Dermis blood vessel endothelial cell (primary cell): ENCODE results near the gene DOCK3. TPM values are rescaled to one million over a fixed set of nuclear protein-coding genes. Genes with fewer than 3 reads are reported as not detected.

Experiments
- DNase-seq: peaks from one replicate; pipeline ENCODE4 v3.0.0; 2010
- total RNA-seq: library from RNA; depleted of rRNA; stranded (reverse); fragments of >200 nt; gene quantifications from 2 replicates; pipeline ENCODE4 v1.2.3, GENCODE V29; 2014

Gene DOCK3
- total RNA-seq, 1 donor from 2014 or later: not detected

GRCh38 chr3:51391566-51392354, 717.0 kb downstream of the DOCK3 start:
- DNase-seq: peak; percentile 63

- no peak for DNase-seq
These were observed 717.8 kb downstream of the DOCK3 start for GRCh38 chr3:51392355-51393133.

DNA sequence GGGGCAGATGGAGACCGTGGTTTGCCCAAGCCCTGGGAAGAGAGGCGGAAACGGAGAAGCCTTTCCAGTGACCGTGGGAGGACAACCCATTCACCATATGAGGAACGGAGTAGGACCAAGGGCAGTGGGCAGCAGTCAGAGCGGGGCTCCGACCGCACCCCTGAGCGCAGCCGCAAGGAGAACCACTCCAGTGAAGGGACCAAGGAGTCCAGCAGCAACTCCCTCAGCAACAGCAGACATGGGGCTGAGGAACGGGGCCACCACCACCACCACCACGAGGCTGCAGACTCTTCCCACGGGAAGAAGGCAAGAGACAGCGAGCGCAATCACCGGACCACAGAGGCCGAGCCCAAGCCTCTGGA, 718.4 kb downstream of the DOCK3 start:
- no peak for DNase-seq

DNA sequence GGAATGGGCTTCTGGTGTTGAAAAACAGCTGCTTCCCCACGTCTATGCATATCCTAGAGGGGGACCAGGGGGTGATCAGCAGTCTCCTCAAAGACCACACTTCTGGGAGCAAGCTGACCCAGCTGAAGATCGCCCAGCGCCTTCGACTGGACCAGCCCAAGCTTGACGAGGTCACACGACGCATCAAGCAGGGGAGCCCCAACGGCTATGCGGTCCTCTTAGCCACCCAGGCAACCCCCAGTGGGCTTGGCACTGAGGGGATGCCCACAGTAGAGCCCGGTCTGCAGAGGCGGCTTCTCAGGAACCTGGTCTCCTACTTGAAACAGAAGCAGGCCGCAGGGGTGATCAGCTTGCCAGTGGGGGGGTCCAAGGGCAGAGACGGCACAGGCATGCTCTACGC, 718.8 kb downstream of the DOCK3 start:
- no peak for DNase-seq

- DNase-seq: no peak
These were observed 719.8 kb downstream of the DOCK3 start for GRCh38 chr3:51394541-51394940.

DNA sequence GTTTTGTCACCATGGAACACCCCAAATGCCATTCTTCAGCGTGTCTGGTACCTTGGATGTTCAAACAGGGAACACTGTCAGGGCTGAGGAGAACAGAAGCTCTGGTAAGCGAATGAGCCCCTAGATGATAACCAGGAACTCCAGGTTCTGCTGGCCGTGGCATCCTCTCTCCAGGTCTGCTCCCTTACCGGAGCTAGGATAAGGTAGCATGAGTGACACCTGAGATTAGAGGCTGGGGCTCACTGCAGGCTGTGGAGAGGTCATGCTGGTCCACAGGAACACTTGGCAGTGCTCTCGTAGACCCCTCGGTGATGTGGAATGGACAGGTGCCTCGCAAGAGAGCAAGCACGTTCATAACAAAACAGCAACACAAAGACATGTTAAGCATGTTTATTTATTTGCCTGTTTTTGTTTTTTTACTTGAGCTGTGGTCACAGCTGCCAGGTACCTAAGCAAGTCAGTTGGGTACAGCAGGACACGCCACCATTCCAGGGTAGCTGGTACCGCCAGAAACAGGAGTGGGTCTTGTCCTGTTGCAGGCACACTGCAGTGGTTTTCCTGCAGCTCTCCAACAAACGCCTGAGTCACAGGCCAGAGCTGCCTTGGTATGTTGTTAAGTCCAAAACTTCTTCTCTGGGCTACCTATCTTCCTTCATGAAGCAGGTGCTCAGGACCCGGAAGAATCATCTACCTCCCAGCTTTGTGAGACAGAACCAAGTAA, 720.9 kb downstream of the DOCK3 start:
- DNase-seq: peak; percentile 28

DNA sequence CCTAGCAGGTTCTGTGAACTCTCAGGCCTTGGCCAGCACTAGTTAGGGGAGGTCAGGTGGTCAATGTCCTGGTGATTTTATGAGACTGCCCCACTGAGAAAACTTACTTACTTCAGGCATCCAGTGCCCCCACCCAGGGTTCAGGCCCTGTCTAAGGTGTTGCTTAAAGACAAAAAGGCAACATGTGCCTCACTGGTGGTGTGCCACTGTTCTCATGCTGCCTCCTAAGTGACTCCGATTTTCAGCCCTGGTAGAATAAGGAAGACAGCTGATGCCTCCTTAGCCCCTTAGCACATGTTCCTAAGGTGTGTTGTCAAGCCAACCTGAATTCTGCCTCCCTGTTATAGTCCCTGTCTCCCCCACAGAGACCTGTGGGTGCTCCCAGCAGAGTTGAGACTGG, 721.7 kb downstream of the DOCK3 start:
- DNase-seq: no peak

DNA sequence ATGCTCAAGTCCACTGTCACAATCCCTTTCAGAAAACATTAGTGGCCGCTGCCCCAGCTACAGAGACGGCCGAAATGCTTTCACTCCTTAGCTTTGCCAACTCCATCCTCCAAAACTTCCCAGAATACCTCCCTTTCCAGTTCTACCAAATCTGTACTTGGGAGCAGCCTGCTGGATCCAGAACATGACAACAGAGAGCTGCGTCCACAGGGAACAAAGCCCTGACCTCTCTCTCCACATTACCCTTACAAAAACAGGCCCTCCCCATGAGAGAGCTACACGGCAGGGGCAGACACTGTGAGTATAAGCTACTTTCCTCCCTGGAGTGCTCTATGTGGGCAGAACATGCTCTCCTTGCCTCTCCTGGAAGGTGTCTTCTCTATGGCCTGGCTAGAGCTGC, 722.7 kb downstream of the DOCK3 start:
- no peak for DNase-seq

DNA sequence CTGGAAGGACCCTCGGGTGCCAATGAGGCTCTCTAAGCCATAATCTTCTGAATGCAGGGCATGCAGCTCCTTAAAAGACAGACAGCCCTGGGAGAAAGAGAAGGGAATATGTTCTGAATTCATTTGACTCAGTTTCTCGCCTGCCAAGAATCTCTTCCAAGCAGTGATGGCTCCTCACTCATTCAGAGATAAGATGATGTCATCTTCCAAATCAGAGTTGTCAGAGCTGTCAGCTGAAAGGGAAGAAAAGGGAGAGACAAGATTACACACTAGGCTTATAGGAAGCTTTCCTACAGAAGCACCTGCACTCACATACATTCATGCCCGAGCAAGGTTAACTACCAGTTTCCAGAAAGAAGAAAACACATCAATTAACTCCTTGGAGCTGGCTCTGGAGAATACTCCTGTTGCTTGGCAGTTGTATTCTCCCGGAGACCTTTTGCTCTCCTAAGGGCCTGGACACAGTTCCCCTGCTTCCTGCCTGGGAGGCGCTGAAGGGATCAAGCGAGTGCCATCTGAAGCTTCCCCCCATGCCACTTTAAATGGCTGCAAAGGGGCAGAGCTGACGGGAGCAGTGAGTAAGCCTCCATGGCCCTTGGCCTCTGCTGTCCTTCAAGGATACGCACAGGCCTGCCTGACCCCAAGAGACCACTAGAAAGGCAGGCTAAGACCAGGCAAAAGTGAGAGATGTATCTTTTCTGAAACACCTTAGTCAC, 724.0 kb downstream of the DOCK3 start:
- no peak for DNase-seq

GRCh38 chr3:51400166-51400565, 725.4 kb downstream of the DOCK3 start:
- no peak for DNase-seq

- no peak for DNase-seq
These were observed 727.0 kb downstream of the DOCK3 start for GRCh38 chr3:51401735-51402134.

- DNase-seq: no peak
These were observed 728.9 kb downstream of the DOCK3 start for GRCh38 chr3:51403675-51404074.

DNA sequence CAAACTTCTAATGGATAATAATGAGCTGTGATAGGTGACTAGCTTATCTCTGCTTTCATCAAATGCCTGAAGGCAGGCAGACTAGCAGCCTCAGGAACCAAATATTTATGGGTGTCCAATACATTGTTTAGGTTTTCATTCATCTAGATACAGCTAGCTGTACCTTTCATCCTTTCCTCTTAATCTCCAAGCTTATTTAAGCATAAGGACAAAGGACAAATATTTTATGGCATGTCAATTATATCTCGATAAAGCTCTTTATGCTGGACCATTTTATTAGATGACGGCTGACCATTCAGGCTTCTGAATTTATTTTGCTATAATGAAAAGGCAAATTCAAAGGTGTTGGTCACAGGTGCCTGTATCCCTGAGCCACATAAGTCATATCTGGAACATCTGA, 733.3 kb downstream of the DOCK3 start:
- no peak for DNase-seq

DNA sequence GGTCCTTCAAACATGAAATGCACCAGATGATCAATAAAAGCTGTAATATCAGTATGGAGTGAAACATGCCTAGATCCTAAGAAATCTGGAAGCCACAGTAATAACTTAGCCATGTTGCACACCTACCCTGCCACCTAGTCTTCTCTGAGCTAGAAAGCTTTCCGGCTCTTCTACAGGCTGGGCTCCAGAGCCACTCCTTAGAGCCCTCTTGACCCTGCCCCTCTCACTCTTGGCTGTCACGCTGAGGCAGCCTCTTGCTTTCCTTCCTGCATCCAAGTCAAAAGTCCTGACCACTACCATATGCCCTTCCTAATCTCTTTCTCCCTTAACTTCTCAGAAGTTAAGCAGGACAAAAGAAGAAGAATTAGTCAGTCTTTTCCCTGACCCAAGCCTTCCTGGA, 734.1 kb downstream of the DOCK3 start:
- DNase-seq: no peak

DNA sequence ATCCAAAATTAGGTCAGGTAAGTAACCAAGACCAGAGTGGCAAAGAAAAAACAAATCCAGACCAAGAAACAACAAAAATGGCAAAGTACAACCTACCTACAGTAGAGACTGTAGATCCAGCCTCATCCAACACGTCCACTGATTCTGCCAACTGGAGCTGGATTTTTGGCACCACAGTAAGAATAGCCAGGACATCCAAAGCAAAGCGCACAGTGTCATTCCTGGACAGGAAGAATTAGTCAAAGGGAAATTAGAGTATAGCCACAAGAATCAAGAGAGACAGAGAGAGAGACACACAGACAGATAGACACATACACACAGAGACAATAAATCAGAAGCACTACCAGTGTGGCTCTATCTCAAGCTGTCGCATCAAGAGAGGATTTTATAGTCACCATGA, 747.5 kb downstream of the DOCK3 start:
- DNase-seq: peak; percentile 39

DNA sequence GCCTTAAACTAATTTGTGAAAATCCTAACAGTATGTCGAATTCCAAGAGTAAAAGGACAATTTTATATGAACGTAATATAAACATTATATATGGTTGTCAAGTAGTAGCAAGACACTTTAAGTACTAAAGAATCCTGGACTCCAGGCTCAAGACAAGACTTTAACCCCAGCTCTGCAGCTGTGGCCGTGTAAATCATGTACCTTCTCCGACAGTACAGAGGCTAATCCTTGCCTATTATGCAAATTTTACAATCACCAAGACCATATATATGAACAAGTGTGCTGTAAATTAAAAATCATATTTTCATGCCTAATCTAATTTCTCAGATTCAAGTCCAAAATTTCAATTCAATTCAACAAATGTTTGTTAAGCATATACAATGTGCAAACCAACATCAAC, 752.2 kb downstream of the DOCK3 start:
- DNase-seq: no peak

DNA sequence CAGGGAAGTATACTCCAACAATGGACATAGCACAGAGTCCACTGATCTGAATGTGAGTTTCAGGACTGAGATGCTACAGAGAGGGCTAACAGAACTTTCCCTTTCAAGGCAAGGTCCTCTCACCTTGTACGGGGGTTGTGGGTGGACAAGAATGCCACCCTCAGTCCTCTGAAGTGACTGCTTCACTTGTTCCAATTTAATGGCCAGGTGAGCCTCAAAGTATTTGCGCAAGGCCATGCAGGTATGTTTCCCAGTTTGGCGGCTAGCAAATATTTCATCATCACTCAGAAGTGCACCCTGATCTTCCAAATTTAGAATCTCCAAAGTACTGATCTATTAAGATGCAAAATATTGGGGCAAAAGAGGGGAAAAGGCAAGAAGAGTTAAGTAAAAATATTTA, 754.4 kb downstream of the DOCK3 start:
- no peak for DNase-seq

Other genes with a start within 250 kb of the DOCK3 start
- not detected in 2 replicates for gene CACNA2D2, start 171.3 kb upstream of the DOCK3 start, total RNA-seq
- gene C3orf18, start 107.2 kb upstream of the DOCK3 start, total RNA-seq: 2.7 and 3.6 TPM in 2 replicates
- 8.1 and 13.3 TPM in 2 replicates for gene HEMK1, start 105.4 kb upstream of the DOCK3 start, total RNA-seq
- gene CISH, start 63.2 kb upstream of the DOCK3 start, total RNA-seq: 0.37 and 0.51 TPM in 2 replicates
- gene MAPKAPK3, start 57.8 kb upstream of the DOCK3 start, total RNA-seq: 9.2 and 11.9 TPM in 2 replicates